HG03442 (cell line): Measurements from ENCODE around the gene FAR2.

Experiments
- ATAC-seq: cut with Tn5 transposase; IDR thresholded peaks from one replicate; pipeline ENCODE4 v1.9.1; 2021; ENCODE audit warnings: mild to moderate bottlenecking, moderate library complexity; ENCODE audit not compliant: unreplicated experiment

FAR2 gene

GRCh38 chr12:29200586-29200985 lies 51.5 kb downstream of the FAR2 start:
- no peak for ATAC-seq

- ATAC-seq = no peak
Observed at GRCh38 chr12:29201296-29201695, 52.2 kb downstream of the FAR2 start.

- no peak for ATAC-seq
Observed at GRCh38 chr12:29201746-29202145, 52.7 kb downstream of the FAR2 start.

- ATAC-seq = no peak
Observed at GRCh38 chr12:29204521-29204920, 55.4 kb downstream of the FAR2 start.

- ATAC-seq = no peak
Observed at GRCh38 chr12:29207120-29207519, 58.0 kb downstream of the FAR2 start.

- ATAC-seq = no peak
Observed at GRCh38 chr12:29208060-29208459, 59.0 kb downstream of the FAR2 start.

GRCh38 chr12:29208936-29209701 lies 60.0 kb downstream of the FAR2 start:
- no peak for ATAC-seq

- ATAC-seq = no peak
Observed at GRCh38 chr12:29211696-29212095, 62.6 kb downstream of the FAR2 start.

- no peak for ATAC-seq
Observed at GRCh38 chr12:29212682-29213403, 63.8 kb downstream of the FAR2 start.

- ATAC-seq = no peak
Observed at GRCh38 chr12:29216266-29216665, 67.2 kb downstream of the FAR2 start.

GRCh38 chr12:29216797-29217575 lies 67.9 kb downstream of the FAR2 start:
- ATAC-seq = no peak

GRCh38 chr12:29220632-29221336 lies 71.7 kb downstream of the FAR2 start:
- ATAC-seq = no peak

- ATAC-seq = no peak
Observed at GRCh38 chr12:29222200-29222599, 73.1 kb downstream of the FAR2 start.

GRCh38 chr12:29223426-29223825 lies 74.3 kb downstream of the FAR2 start:
- ATAC-seq = no peak

GRCh38 chr12:29223956-29224543 lies 75.0 kb downstream of the FAR2 start:
- ATAC-seq = no peak

- ATAC-seq = no peak
Observed at GRCh38 chr12:29224572-29224971, 75.5 kb downstream of the FAR2 start.

- ATAC-seq = no peak
Observed at GRCh38 chr12:29225834-29226233, 76.8 kb downstream of the FAR2 start.

- no peak for ATAC-seq
Observed at GRCh38 chr12:29226616-29227015, 77.5 kb downstream of the FAR2 start.

GRCh38 chr12:29228474-29229157 lies 79.5 kb downstream of the FAR2 start:
- no peak for ATAC-seq

- no peak for ATAC-seq
Observed at GRCh38 chr12:29229158-29229505, 80.1 kb downstream of the FAR2 start.
